ENCODE data around the gene TNIP3. TPM values are rescaled to one million over a fixed set of nuclear protein-coding genes. Genes with fewer than 3 reads are reported as not detected.

The TNIP3 gene
- total and polyA plus RNA-seq, 4 donors, result 0.19 to 0.88 (median 0.48) TPM; not detected in 1

DNA sequence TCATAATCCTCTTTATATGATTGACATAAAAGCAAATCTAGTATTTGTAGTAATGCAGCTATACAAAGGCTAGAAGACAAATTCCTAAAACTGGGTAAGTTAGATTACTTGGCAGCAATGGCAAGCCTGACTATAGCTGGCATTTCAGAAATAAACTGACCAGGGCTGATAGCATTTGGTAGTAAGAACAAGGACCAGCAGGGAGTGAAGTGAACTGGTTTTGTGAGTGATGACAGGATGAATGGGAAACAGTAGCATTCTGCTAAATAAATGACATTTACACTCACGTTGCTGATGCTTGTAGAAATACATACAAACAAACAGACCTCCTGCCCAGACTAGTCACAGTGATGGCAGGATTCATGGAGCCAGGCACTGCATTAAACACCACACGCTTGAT lies 31.5 kb upstream of the TNIP3 start:
- no peak for ATAC-seq (ENCODE audit: low FRiP score)
- 33 to 40% methylated on average over 2 of the region's 2 CpGs for WGBS, 2 donors
- intact Hi-C loops (cut with DNase I), result no loop called here

DNA sequence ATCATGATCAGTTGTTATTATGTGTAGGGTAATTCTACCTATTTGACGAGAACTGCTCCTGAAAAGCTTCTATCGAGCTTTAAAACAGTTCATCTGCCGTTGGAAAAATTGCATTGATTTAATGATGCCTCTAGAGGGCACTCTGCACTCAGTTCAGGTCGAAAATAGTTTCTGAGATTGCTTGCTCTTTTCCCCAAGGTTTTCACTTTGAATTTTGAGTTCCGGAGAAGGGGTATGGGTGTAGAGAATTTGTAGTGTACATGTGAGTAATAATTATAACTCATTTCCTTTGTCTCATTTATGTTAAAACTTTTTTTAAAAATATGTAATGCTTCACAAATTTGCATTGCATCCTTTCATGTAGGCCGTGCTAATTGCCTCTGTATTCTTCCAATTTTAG lies 28.4 kb upstream of the TNIP3 start:
- no peak for DNase-seq
- no peak for ATAC-seq (ENCODE audit: low FRiP score)
- no peaks in the 10 kb centered on the region for H3K9me3 ChIP-seq (ENCODE audit: control insufficient read depth, low read length)
- no peaks in the 10 kb centered on the region for H3K27me3 ChIP-seq (ENCODE audit: control insufficient read depth in 1 of 2, insufficient read depth in 2 of 2, low read length in 1 of 2)
- no peaks in the 10 kb centered on the region for H3K4me1 ChIP-seq (ENCODE audit: control insufficient read depth in 1 of 2, insufficient read depth in 2 of 2, low read length in 2 of 2)
- intact Hi-C loops (cut with DNase I), result loop anchor here in 1 of 2 donors (5.0 kb wide), 1 partner anchor 65 kb away; no protein-coding TSS in a partner anchor
- H3K36me3 ChIP-seq (ENCODE audit: control insufficient read depth in 1 of 2, insufficient read depth in 2 of 2, low read length in 1 of 2), result no peaks in the 10 kb centered on the region
- WGBS, 2 donors, result 23% methylated on average over 6 of the region's 6 CpGs
- no peak overlapping the region for H3K27ac ChIP-seq (ENCODE audit: low read depth in 1 of 2, low read length in 2 of 2)
- H3K4me3 ChIP-seq (ENCODE audit: low read length in 2 of 2), result no peak overlapping the region

More for the DNA sequence above, 31.5 kb upstream of the TNIP3 start:
- Histone ChIP-seq H3K36me3 (ENCODE audit: control insufficient read depth in 1 of 2, insufficient read depth in 2 of 2, low read length in 1 of 2) (no peaks in the 10 kb centered on the region), H3K27ac (ENCODE audit: low read depth in 1 of 2, low read length in 2 of 2) (no peak overlapping the region), H3K27me3 (ENCODE audit: control insufficient read depth in 1 of 2, insufficient read depth in 2 of 2, low read length in 1 of 2) (no peaks in the 10 kb centered on the region), H3K4me1 (ENCODE audit: control insufficient read depth in 1 of 2, insufficient read depth in 2 of 2, low read length in 2 of 2) (no peaks in the 10 kb centered on the region), H3K4me3 (ENCODE audit: low read length in 2 of 2) (no peak overlapping the region), H3K9me3 (ENCODE audit: control insufficient read depth, low read length) (no peaks in the 10 kb centered on the region)
- no peak for DNase-seq

DNA sequence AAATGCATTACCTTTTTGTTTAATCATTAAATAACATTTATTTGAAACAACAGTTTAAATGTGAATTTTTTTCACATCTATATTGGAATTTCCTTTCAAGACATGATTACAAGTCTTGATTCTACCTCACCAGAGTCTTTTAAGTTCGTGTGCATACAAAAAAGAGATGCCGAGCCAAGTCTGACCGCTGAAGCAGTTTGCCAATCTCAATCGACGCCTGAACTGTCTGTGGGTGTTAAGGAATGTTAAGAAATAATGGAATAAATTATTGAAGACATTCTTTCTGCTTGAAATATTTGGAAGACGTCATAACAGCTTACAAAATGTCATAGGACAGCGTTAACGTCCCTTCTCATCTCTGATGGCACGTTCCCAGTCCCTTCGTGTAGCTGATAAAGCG lies 27.9 kb upstream of the TNIP3 start:
- H3K36me3 ChIP-seq (ENCODE audit: control insufficient read depth in 1 of 2, insufficient read depth in 2 of 2, low read length in 1 of 2), result no peaks in the 10 kb centered on the region
- no peaks in the 10 kb centered on the region for H3K4me1 ChIP-seq (ENCODE audit: control insufficient read depth in 1 of 2, insufficient read depth in 2 of 2, low read length in 2 of 2)
- intact Hi-C loops (cut with DNase I), result loop anchor here in 1 of 2 donors (5.0 kb wide), 1 partner anchor 65 kb away; no protein-coding TSS in a partner anchor
- no peak overlapping the region for H3K4me3 ChIP-seq (ENCODE audit: low read length in 2 of 2)
- no peaks in the 10 kb centered on the region for H3K27me3 ChIP-seq (ENCODE audit: control insufficient read depth in 1 of 2, insufficient read depth in 2 of 2, low read length in 1 of 2)
- H3K9me3 ChIP-seq (ENCODE audit: control insufficient read depth, low read length), result no peaks in the 10 kb centered on the region
- ATAC-seq (ENCODE audit: low FRiP score) (no peak), DNase-seq (no peak)
- 39 to 46% methylated on average over 11 of the region's 11 CpGs for WGBS, 2 donors
- no peak overlapping the region for H3K27ac ChIP-seq (ENCODE audit: low read depth in 1 of 2, low read length in 2 of 2)

DNA sequence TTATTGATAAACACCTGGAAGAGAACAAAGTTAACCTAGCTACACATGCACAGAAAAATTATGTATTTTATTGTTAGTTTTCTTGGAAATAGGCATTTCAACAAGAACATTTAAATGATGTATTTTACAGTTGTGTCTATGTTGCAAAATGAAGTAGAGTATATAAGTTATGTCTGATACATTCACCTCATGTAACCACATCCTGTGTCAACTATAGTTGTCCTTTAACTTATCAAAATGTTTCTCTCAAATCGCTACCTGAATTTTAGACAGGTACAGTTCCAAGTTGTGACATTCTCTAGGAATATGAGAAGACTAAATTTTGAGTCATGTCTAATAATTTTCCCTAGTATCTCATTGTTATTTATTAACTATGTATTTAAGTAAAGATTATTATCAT lies 27.2 kb upstream of the TNIP3 start:
- WGBS, 2 donors, result 88 to 93% methylated on average over 1 of the region's 1 CpG
- intact Hi-C loops (cut with DNase I), result loop anchor here in 1 of 2 donors (5.0 kb wide), 1 partner anchor 66 kb away; no protein-coding TSS in a partner anchor

DNA sequence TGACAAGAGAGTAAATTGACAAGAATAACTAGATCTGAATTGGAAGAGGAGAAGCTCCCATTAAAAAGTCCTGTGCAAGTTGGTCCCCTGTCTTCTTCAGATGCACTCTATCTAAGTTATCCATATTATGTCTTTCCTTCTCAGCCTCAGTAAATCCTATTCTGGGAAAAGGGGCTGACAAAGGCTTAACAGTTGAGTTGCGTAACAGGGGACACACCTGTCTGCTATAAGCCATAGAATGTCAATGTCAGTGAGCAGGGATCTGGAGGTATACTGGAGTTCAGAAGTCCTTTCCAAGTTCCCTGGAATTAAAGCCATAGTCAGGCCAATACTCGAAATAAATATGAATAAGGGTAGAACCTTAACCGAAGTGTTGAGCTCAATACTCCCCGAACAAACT lies 26.3 kb upstream of the TNIP3 start:
- Histone ChIP-seq H3K4me3 (ENCODE audit: low read length in 2 of 2) (no peak overlapping the region), H3K27me3 (ENCODE audit: control insufficient read depth in 1 of 2, insufficient read depth in 2 of 2, low read length in 1 of 2) (no peaks in the 10 kb centered on the region), H3K9me3 (ENCODE audit: control insufficient read depth, low read length) (no peaks in the 10 kb centered on the region), H3K27ac (ENCODE audit: low read depth in 1 of 2, low read length in 2 of 2) (no peak overlapping the region), H3K36me3 (ENCODE audit: control insufficient read depth in 1 of 2, insufficient read depth in 2 of 2, low read length in 1 of 2) (no peaks in the 10 kb centered on the region), H3K4me1 (ENCODE audit: control insufficient read depth in 1 of 2, insufficient read depth in 2 of 2, low read length in 2 of 2) (no peaks in the 10 kb centered on the region)
- intact Hi-C loops (cut with DNase I), result loop anchor here in 1 of 2 donors (5.0 kb wide), 1 partner anchor 67 kb away; no protein-coding TSS in a partner anchor
- no peak for ATAC-seq (ENCODE audit: low FRiP score)
- WGBS, 2 donors, result 87 to 88% methylated on average over 4 of the region's 4 CpGs
- no peak for DNase-seq

More for the DNA sequence above, 27.2 kb upstream of the TNIP3 start:
- H3K9me3 ChIP-seq (ENCODE audit: control insufficient read depth, low read length), result no peaks in the 10 kb centered on the region
- H3K4me1 ChIP-seq (ENCODE audit: control insufficient read depth in 1 of 2, insufficient read depth in 2 of 2, low read length in 2 of 2), result no peaks in the 10 kb centered on the region
- no peak overlapping the region for H3K4me3 ChIP-seq (ENCODE audit: low read length in 2 of 2)
- no peak overlapping the region for H3K27ac ChIP-seq (ENCODE audit: low read depth in 1 of 2, low read length in 2 of 2)
- H3K27me3 ChIP-seq (ENCODE audit: control insufficient read depth in 1 of 2, insufficient read depth in 2 of 2, low read length in 1 of 2), result no peaks in the 10 kb centered on the region
- no peaks in the 10 kb centered on the region for H3K36me3 ChIP-seq (ENCODE audit: control insufficient read depth in 1 of 2, insufficient read depth in 2 of 2, low read length in 1 of 2)
- ATAC-seq (ENCODE audit: low FRiP score), result no peak
- no peak for DNase-seq

DNA sequence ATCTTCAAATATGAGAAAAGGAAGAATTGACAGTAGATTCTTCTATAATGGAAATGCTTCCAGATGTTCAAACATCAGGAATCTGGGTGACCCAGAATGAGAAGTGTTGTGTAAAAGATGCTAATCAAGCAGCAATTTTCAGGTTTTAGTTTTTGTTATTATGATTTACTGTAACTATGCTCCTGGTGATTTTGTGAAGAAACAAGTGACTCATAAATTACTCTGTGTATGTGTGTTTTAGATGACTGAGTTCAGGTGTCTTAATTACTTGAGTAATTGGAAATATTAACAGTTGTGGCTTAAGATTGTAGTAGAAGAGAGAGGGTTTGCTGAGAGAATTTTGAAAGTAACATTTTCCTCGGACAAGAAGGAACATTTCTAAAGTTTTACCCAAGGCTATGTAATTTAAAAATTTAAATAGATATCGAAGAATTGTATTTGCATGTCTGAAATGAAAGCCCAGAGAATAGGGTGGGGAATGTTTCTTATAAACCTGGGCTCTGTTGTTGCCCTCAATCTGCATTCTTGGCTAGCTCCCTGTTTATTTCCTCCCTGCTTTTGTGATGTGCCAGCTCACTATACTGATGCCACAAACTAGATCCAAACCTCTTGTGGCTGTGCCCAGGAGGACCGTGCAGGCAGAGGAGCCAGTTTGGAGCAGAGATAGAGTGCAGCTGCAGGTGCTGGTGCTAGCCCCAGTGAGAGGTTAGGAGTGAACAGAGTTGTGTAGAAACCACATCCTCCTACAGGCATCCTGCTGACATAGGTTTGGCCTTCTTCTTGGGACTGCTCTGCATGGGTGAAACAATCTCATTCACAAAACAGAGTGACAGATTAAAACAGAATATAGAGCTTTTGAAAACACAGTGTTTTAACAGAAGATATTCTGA lies 25.4 kb upstream of the TNIP3 start:
- Histone ChIP-seq H3K27ac (ENCODE audit: low read depth in 1 of 2, low read length in 2 of 2) (no peak overlapping the region), H3K9me3 (ENCODE audit: control insufficient read depth, low read length) (no peaks in the 10 kb centered on the region), H3K27me3 (ENCODE audit: control insufficient read depth in 1 of 2, insufficient read depth in 2 of 2, low read length in 1 of 2) (no peaks in the 10 kb centered on the region), H3K4me3 (ENCODE audit: low read length in 2 of 2) (no peak overlapping the region), H3K4me1 (ENCODE audit: control insufficient read depth in 1 of 2, insufficient read depth in 2 of 2, low read length in 2 of 2) (no peaks in the 10 kb centered on the region), H3K36me3 (ENCODE audit: control insufficient read depth in 1 of 2, insufficient read depth in 2 of 2, low read length in 1 of 2) (no peaks in the 10 kb centered on the region)
- DNase-seq (no peak), ATAC-seq (ENCODE audit: low FRiP score) (no peak)
- 62 to 64% methylated on average over 3 of the region's 3 CpGs for WGBS, 2 donors
- intact Hi-C loops (cut with DNase I), result loop anchor here in 1 of 2 donors (5.0 kb wide), 1 partner anchor 68 kb away; no protein-coding TSS in a partner anchor

DNA sequence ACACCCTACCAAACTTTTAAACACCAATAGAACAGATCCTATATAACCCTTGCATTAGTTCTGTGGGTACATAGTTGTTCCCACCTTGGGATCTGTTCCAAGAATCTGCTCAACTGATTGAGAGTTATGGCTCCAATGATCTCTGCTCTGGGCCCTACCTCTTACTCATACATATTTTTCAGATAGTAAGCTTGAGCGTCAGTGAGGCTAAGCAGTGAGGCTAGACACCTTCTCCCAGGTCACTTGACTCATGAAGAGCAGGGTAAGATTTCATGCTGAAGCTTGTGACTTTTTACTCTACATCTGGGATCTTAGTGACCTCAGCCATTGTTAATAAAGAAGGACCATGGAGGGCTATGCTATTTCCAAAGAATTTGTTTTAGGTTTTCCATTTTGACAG lies 23.1 kb upstream of the TNIP3 start:
- Histone ChIP-seq H3K27ac (ENCODE audit: low read depth in 1 of 2, low read length in 2 of 2) (no peak overlapping the region), H3K4me3 (ENCODE audit: low read length in 2 of 2) (no peak overlapping the region), H3K36me3 (ENCODE audit: control insufficient read depth in 1 of 2, insufficient read depth in 2 of 2, low read length in 1 of 2) (no peaks in the 10 kb centered on the region), H3K9me3 (ENCODE audit: control insufficient read depth, low read length) (no peaks in the 10 kb centered on the region), H3K4me1 (ENCODE audit: control insufficient read depth in 1 of 2, insufficient read depth in 2 of 2, low read length in 2 of 2) (no peaks in the 10 kb centered on the region), H3K27me3 (ENCODE audit: control insufficient read depth in 1 of 2, insufficient read depth in 2 of 2, low read length in 1 of 2) (no peaks in the 10 kb centered on the region)
- ATAC-seq (ENCODE audit: low FRiP score) (no peak), DNase-seq (no peak)
- intact Hi-C loops (cut with DNase I), result no loop called here
- 50 to 59% methylated on average over 1 of the region's 1 CpG for WGBS, 2 donors

DNA sequence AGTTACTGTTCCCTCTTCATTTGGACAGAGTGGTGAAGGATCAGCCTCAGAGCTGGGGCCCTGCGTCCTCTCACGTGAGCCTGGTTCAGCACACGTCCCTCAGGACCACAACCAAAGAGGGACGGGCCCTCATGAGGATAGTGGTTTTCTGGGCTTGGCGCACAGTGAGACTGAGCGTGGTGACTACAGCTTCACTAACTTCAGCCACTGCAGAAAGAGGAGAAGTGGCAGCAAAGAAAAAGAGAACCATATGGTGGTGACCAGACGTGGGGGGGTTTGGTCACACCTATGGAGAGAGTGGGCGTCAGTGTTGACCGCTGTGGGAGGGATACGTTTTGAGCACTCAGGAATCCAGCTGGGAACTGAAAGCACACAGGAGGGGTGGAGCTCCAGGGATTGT lies 21.8 kb upstream of the TNIP3 start:
- Histone ChIP-seq H3K36me3 (ENCODE audit: control insufficient read depth in 1 of 2, insufficient read depth in 2 of 2, low read length in 1 of 2) (no peaks in the 10 kb centered on the region), H3K9me3 (ENCODE audit: control insufficient read depth, low read length) (no peaks in the 10 kb centered on the region), H3K27ac (ENCODE audit: low read depth in 1 of 2, low read length in 2 of 2) (no peak overlapping the region), H3K4me3 (ENCODE audit: low read length in 2 of 2) (no peak overlapping the region), H3K4me1 (ENCODE audit: control insufficient read depth in 1 of 2, insufficient read depth in 2 of 2, low read length in 2 of 2) (no peaks in the 10 kb centered on the region), H3K27me3 (ENCODE audit: control insufficient read depth in 1 of 2, insufficient read depth in 2 of 2, low read length in 1 of 2) (no peaks in the 10 kb centered on the region)
- DNase-seq (no peak), ATAC-seq (ENCODE audit: low FRiP score) (no peak)
- WGBS, 2 donors, result 80 to 83% methylated on average over 10 of the region's 10 CpGs
- intact Hi-C loops (cut with DNase I), result no loop called here

DNA sequence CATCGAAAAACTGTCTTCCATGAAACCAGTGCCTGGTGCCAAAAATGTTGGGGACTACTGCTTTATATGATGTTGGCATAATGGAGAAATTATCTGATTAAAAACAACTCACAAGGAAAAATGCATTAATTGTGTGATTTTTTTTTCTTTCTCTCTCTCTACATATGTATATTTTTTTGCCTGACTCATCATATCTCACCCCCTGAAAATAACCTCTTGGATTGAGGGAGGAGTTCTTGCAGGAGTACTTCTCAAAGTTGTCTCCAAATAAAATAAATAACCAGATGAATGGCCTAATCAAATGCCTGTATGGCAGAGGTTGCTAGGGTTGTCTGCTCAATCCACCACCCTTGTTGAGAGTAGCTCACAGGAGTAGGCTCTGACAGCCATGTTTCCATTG lies 19.9 kb upstream of the TNIP3 start:
- ATAC-seq (ENCODE audit: low FRiP score) (no peak), DNase-seq (no peak)
- no peaks in the 10 kb centered on the region for H3K9me3 ChIP-seq (ENCODE audit: control insufficient read depth, low read length)
- intact Hi-C loops (cut with DNase I), result no loop called here
- H3K36me3 ChIP-seq (ENCODE audit: control insufficient read depth in 1 of 2, insufficient read depth in 2 of 2, low read length in 1 of 2), result no peaks in the 10 kb centered on the region
- H3K4me3 ChIP-seq (ENCODE audit: low read length in 2 of 2), result no peak overlapping the region
- H3K27ac ChIP-seq (ENCODE audit: low read depth in 1 of 2, low read length in 2 of 2), result no peak overlapping the region
- H3K4me1 ChIP-seq (ENCODE audit: control insufficient read depth in 1 of 2, insufficient read depth in 2 of 2, low read length in 2 of 2), result no peaks in the 10 kb centered on the region
- no peaks in the 10 kb centered on the region for H3K27me3 ChIP-seq (ENCODE audit: control insufficient read depth in 1 of 2, insufficient read depth in 2 of 2, low read length in 1 of 2)
- WGBS, 2 donors, result 93 to 94% methylated on average over 1 of the region's 1 CpG
